CD4-positive, alpha-beta T cell (primary cell): Measurements from ENCODE around the gene LYPD6B. TPM values are rescaled to one million over a fixed set of nuclear protein-coding genes. Genes with fewer than 3 reads are reported as not detected.
A peak's percentile ranks its signal among the peaks of the same experiment; 100 is the strongest.

ENCODE experiments used
- ATAC-seq: fragments of 200-7000 bp; cut with Tn5 transposase; one replicate; pipeline ENCODE4 v1.10.0; 2022; ENCODE audit warnings: mild to moderate bottlenecking; ENCODE audit not compliant: poor library complexity
- CTCF ChIA-PET: fragments of 350-600 bp; sonication (Branson Sonifier 250); formaldehyde crosslinking; loops from one replicate; lab custom pipeline; 2021; ENCODE audit warnings: antibody characterized with exemption, inconsistent platforms; lab: Charles Lee
- POLR2A ChIA-PET: fragments of 350-600 bp; sonication (Branson Sonifier 250); formaldehyde crosslinking; loops from one replicate; lab custom pipeline; 2021; ENCODE audit warnings: antibody characterized with exemption, inconsistent platforms; lab: Charles Lee
- DNase-seq, 14 experiments: peaks; one replicate each; pipeline ENCODE4 v3.0.0-alpha.2; 2013 to 2020; ENCODE audit warnings: mixed read lengths in 2 of 14
- H3K27ac ChIP-seq, 2 donors: one replicate each; pipeline versions ENCODE4 v1.5.1 to v1.7.0; 2013; ENCODE audit warnings: low read length in 2 of 2, low read depth in 1 of 2, mild to moderate bottlenecking in 1 of 2
- H3K27me3 ChIP-seq, 2 experiments: 1 replicate in 1 of 2; 2 replicates in 1 of 2; pipeline versions ENCODE4 v1.6.1 to v1.7.0; 2013; ENCODE audit warnings: low read length in 2 of 2, control low read depth in 1 of 2, mild to moderate bottlenecking in 1 of 2, moderate library complexity in 1 of 2; ENCODE audit not compliant: insufficient read depth in 2 of 2, control insufficient read depth in 1 of 2
- H3K36me3 ChIP-seq: one replicate; pipeline ENCODE4 v1.6.1; 2013; ENCODE audit warnings: low read length, control low read depth; ENCODE audit not compliant: insufficient read depth
- H3K4me1 ChIP-seq: one replicate; pipeline ENCODE4 v1.6.1; 2013; ENCODE audit warnings: low read length, control low read depth; ENCODE audit not compliant: insufficient read depth
- H3K4me3 ChIP-seq: one replicate; pipeline ENCODE4 v1.5.1; 2013; ENCODE audit warnings: mild to moderate bottlenecking, low read length, moderate library complexity
- H3K9me3 ChIP-seq, 2 experiments: 1 replicate in 1 of 2; 2 replicates in 1 of 2; pipeline versions ENCODE4 v1.6.1 to v1.7.0; 2013; ENCODE audit warnings: low read length in 2 of 2, mild to moderate bottlenecking in 2 of 2, control low read depth in 1 of 2, moderate library complexity in 1 of 2; ENCODE audit not compliant: control insufficient read depth in 1 of 2, insufficient read depth in 1 of 2
- H3K27ac Mint-ChIP-seq: one replicate; pipeline ENCODE4 v1.8.0; 2020; ENCODE audit warnings: mixed read lengths
- H3K27me3 Mint-ChIP-seq: one replicate; pipeline ENCODE4 v1.8.0; 2021; ENCODE audit warnings: mixed read lengths
- H3K36me3 Mint-ChIP-seq: one replicate; pipeline ENCODE4 v1.8.0; 2021; ENCODE audit warnings: low read depth, mixed read lengths
- H3K4me1 Mint-ChIP-seq: one replicate; pipeline ENCODE4 v1.8.0; 2021; ENCODE audit warnings: low read depth, mixed read lengths
- H3K4me3 Mint-ChIP-seq: one replicate; pipeline ENCODE4 v1.8.0; 2020; ENCODE audit warnings: mild to moderate bottlenecking, mixed read lengths
- H3K9me3 Mint-ChIP-seq: one replicate; pipeline ENCODE4 v1.8.0; 2020; ENCODE audit warnings: mixed read lengths
- intact Hi-C, 2 experiments: fragments of 100-400 bp; cut with DNase I in 1 of 2; cut with micrococcal nuclease in 1 of 2; formaldehyde crosslinking; loops; one replicate each; pipeline versions ENCODE4 v1.15.1 to v1.9.0; 2023 to 2025; cut with DNase I, micrococcal nuclease
- polyA plus RNA-seq, 2 donors: library from polyadenylated mRNA; unstranded; fragments of 120-200 nt; gene quantifications; one replicate each; pipeline ENCODE4 v1.2.1, GENCODE V29; 2013
- total RNA-seq, 174 experiments: library from RNA in 2 of 174; stranded (reverse) in 2 of 174; gene quantifications; one replicate each; pipeline ENCODE4 v1.2.3 and lab custom pipeline; 2021 to 2026
- TF ChIP-seq, protein P1 (sequence below): fragments of 200-600 bp; IDR thresholded peaks from one replicate; pipeline ENCODE4 v1.8.0; 2022; ENCODE audit warnings: antibody characterized with exemption, mild to moderate bottlenecking

LYPD6B gene, protein sequence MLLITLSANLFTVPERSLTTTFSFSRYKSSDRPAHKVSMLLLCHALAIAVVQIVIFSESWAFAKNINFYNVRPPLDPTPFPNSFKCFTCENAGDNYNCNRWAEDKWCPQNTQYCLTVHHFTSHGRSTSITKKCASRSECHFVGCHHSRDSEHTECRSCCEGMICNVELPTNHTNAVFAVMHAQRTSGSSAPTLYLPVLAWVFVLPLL
- not detected for total RNA-seq
- polyA plus RNA-seq (2013, experiment 1 of 2) = not detected
- not detected for polyA plus RNA-seq (2013, experiment 2 of 2)
- 0 to 0.34 (median 0) reads per million in 172 experiments for total RNA-seq (lab: John Stamatoyannopoulos, UW)

DNA sequence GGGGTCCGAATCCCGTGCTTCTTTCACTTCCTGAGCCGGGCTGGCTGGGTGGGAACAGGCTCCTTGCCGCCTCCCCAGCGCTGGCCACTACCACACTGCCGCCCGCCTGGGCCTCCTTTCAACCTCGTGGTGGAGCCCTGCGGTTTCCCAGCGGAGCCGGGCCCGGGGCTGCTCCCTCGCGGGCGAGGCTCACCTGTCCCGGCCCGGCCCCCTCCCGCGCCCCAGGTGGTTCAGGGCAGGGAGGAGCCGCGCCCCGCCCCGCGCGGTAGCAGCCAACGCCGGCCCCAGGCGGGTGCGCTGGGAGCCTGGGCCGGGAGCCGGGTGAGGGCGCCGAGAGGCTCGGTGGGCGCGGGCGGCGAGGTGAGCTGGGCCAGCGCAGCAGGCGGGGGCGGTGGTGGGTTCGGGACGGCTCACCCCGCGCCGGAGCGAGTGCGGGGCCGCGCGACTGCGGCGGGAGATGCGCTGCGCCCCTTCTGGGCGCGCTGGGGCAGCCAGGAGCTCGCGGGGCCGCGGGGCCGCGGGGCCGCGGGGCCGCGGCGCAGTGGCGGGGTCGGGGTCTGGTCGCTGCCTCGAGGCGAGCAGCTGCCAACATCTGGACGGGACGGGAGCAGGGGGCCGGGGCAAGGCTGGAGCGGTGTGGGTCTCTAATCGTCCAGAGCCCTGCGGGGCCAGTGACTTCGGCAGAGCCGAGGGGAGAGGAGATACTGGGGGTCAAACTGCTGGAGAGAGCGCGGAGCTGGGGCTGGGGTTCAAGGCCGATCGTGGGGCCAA is at the start of gene LYPD6B:
LYPD6B (plus strand) TSS at position 258 of the 771 bp plus-strand sequence. CDS start 92,250 bp downstream, outside the sequence.
- Histone ChIP-seq H3K4me3 (no peak within 1 kb of the TSS), H3K27ac (no peak within 1 kb of the TSS), H3K27me3 (peaks cover 27 to 34% of the 10 kb centered on the region in 2 experiments), H3K36me3 (no peaks in the 10 kb centered on the region), H3K9me3 (no peaks in the 10 kb centered on the region), H3K4me1 (peaks cover 3% of the 10 kb centered on the region)
- ChIA-PET CTCF (no interaction called here), POLR2A (interaction anchor here (0.5 kb wide), 1 partner anchor 1217 kb away, joined by 3 read pairs; no protein-coding TSS in a partner anchor)
- Mint-ChIP-seq H3K27me3 (peaks cover 69% of the 10 kb centered on the region), H3K4me3 (peak within 1 kb of the TSS; percentile 51), H3K36me3 (no peaks in the 10 kb centered on the region), H3K4me1 (no peaks in the 10 kb centered on the region), H3K9me3 (no peaks in the 10 kb centered on the region), H3K27ac (no peak within 1 kb of the TSS)
- DNase-seq = peak in 1 of 14 experiments; percentile 4
- ATAC-seq = peak; percentile 41
- intact Hi-C loops = no loop called here
- TF ChIP-seq, protein P1, sequence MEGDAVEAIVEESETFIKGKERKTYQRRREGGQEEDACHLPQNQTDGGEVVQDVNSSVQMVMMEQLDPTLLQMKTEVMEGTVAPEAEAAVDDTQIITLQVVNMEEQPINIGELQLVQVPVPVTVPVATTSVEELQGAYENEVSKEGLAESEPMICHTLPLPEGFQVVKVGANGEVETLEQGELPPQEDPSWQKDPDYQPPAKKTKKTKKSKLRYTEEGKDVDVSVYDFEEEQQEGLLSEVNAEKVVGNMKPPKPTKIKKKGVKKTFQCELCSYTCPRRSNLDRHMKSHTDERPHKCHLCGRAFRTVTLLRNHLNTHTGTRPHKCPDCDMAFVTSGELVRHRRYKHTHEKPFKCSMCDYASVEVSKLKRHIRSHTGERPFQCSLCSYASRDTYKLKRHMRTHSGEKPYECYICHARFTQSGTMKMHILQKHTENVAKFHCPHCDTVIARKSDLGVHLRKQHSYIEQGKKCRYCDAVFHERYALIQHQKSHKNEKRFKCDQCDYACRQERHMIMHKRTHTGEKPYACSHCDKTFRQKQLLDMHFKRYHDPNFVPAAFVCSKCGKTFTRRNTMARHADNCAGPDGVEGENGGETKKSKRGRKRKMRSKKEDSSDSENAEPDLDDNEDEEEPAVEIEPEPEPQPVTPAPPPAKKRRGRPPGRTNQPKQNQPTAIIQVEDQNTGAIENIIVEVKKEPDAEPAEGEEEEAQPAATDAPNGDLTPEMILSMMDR = no peak

DNA sequence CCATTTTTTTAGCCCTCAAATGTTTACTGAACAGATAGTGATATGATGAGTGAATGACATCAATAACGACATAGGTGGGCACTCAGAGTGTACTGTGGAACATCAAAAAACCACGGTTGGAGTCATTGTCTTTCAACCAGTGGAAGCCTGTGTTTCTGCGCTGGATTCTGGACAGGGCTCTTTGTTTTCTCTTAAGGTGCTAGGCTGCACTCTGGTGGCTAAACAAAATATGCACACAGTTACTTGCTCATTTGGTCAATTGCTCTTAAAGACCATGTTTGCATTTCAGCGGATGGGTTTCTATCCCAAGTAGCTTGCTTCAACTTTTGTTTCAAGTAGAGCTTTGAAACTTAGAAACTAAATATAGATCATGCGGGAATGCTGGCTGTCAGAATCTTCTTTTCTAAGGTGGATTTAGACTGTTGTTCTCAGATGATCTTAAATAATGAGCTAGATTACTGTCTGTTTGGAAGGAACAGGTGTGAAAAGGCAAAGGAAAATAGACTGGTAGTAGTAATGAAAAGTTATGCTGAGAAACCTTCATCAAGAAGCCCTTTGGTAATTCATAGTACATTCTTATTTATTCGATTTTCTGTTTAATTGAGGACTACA is 48.5 kb upstream of the LYPD6B start:
- intact Hi-C loops = loop anchor here (1.0 to 10.0 kb wide), 8 partner anchors 63 to 1053 kb away; no protein-coding TSS in a partner anchor
- Histone ChIP-seq H3K27ac (no peak overlapping the region), H3K36me3 (peaks cover 12% of the 10 kb centered on the region), H3K4me3 (no peak overlapping the region), H3K9me3 (no peaks in the 10 kb centered on the region), H3K4me1 (no peaks in the 10 kb centered on the region), H3K27me3 (no peaks in the 10 kb centered on the region)
- Mint-ChIP-seq H3K27ac (no peak overlapping the region), H3K4me3 (no peak overlapping the region), H3K4me1 (no peaks in the 10 kb centered on the region), H3K9me3 (no peaks in the 10 kb centered on the region), H3K36me3 (peaks cover 7% of the 10 kb centered on the region), H3K27me3 (no peaks in the 10 kb centered on the region)
- ChIA-PET CTCF (interaction anchor here (0.7 to 1.3 kb wide), 2 partner anchors 1000 to 1003 kb away, joined by 3 to 6 read pairs; no protein-coding TSS in a partner anchor), POLR2A (no interaction called here)
- DNase-seq = peak in 11 of 14 experiments; percentile 13 to 80 (median 37)
- ATAC-seq = peak; percentile 82
- TF ChIP-seq, protein P1 = peak; percentile 51

DNA sequence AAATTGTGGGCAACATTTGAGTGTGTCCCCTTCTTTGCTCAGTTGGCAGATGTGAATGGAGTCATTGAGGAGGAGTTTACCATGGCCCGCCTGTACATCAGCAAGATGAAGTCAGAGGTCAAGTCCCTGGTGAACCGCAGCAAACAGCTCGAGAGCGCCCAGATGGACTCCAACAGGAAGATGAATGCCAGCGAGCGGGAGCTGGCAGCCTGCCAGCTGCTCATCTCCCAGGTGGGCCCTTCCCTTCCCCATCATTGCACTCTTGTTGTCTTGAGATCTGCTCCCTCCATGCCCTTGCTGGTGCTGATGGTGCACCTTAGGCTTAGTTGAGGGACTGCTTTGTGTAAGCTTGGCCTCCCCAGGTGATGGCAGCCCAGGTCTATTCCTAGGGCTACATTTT is 47.5 kb upstream of the LYPD6B start:
- intact Hi-C loops = loop anchor here (1.0 to 2.0 kb wide), 5 partner anchors 64 to 1054 kb away; no protein-coding TSS in a partner anchor
- no peaks in the 10 kb centered on the region for H3K4me1 Mint-ChIP-seq
- TF ChIP-seq, protein P1 = no peak
- peaks cover 8% of the 10 kb centered on the region for H3K36me3 Mint-ChIP-seq
- Histone ChIP-seq H3K27ac (no peak overlapping the region), H3K4me1 (no peaks in the 10 kb centered on the region), H3K9me3 (no peaks in the 10 kb centered on the region), H3K4me3 (no peak overlapping the region), H3K36me3 (peaks cover 12% of the 10 kb centered on the region), H3K27me3 (no peaks in the 10 kb centered on the region)
- DNase-seq (no peak), ATAC-seq (no peak)
- H3K9me3 Mint-ChIP-seq = no peaks in the 10 kb centered on the region
- no peak overlapping the region for H3K4me3 Mint-ChIP-seq
- ChIA-PET POLR2A (no interaction called here), CTCF (no interaction called here)
- no peaks in the 10 kb centered on the region for H3K27me3 Mint-ChIP-seq
- H3K27ac Mint-ChIP-seq = no peak overlapping the region
